Measurements from ENCODE around the gene UFD1.

DNA sequence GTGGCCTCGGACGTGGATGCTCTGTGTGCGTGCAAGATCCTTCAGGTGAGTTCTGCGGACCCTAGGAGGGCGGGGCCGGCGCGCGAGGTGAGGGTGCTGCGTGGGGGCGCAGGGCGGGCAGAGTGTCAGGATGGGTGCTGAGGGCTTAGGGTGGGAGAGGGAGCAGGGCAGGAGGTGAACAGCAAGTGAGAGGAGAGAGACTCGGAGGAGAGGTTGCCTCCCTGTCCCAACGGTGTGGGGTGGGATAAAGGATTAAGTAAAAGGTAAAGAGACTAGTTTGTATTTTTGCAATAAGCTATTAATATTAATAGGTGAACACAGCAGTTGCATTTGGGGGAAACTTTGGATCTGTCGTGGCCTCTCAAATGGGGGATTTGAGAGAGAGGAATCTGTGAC lies 1.2 kb upstream of the UFD1 start:
- no peak for TF ChIP-seq EZH2 (IDR thresholded peaks at IDR 0.05)
- TF ChIP-seq POLR2AphosphoS5 (IDR thresholded peaks at IDR 0.05; ENCODE audit: borderline replicate concordance, low read depth, low read length): no peak
- TF ChIP-seq FOXP2 (optimal IDR thresholded peaks at IDR 0.05; ENCODE audit: control extremely low read depth, extremely low read length, insufficient read depth): no peak
